Loucy (cell line): ENCODE results near the gene GPC3.

Source experiments
- H2AFZ ChIP-seq: fragments of 200-600 bp; sonication (generic); 2 replicates; pipeline ENCODE4 v1.6.0; 2016; ENCODE audit warnings: antibody characterized with exemption, mild to moderate bottlenecking, low read length, moderate library complexity
- H3F3A ChIP-seq: fragments of 200-600 bp; 2 replicates; pipeline ENCODE4 v1.6.0; 2016; ENCODE audit warnings: antibody characterized with exemption, low read depth, mild to moderate bottlenecking
- H3K27me3 ChIP-seq: fragments of 200-600 bp; sonication (generic); 2 replicates; pipeline ENCODE4 v1.6.1; 2014; ENCODE audit warnings: low read length, mild to moderate bottlenecking; ENCODE audit not compliant: insufficient read depth, poor library complexity, severe bottlenecking
- H3K36me3 ChIP-seq: fragments of 200-600 bp; sonication (generic); 2 replicates; pipeline ENCODE4 v1.6.1; 2016; ENCODE audit warnings: low read length; ENCODE audit not compliant: insufficient read depth
- H3K4me1 ChIP-seq: fragments of 200-600 bp; sonication (generic); 2 replicates; pipeline ENCODE4 v1.5.1; 2014; ENCODE audit warnings: low read length, mild to moderate bottlenecking; ENCODE audit not compliant: insufficient read depth, poor library complexity, severe bottlenecking
- H3K4me2 ChIP-seq: fragments of 200-600 bp; sonication (generic); 2 replicates; pipeline ENCODE4 v1.6.0; 2014; ENCODE audit warnings: antibody characterized with exemption, low read length, low read depth, mild to moderate bottlenecking; ENCODE audit not compliant: poor library complexity, severe bottlenecking
- H3K4me3 ChIP-seq: fragments of 200-600 bp; sonication (generic); 2 replicates; pipeline ENCODE4 v1.5.1; 2014; ENCODE audit warnings: low read length, mild to moderate bottlenecking, mixed read lengths; ENCODE audit not compliant: poor library complexity, severe bottlenecking
- H3K79me2 ChIP-seq: fragments of 200-600 bp; sonication (generic); 2 replicates; pipeline ENCODE4 v1.6.1; 2014; ENCODE audit warnings: low read length; ENCODE audit not compliant: insufficient read depth
- H3K9ac ChIP-seq: fragments of 200-600 bp; sonication (generic); 2 replicates; pipeline ENCODE4 v1.6.0; 2014; ENCODE audit warnings: mild to moderate bottlenecking, low read depth, low read length, moderate library complexity; ENCODE audit not compliant: poor library complexity, severe bottlenecking
- H3K9me2 ChIP-seq: fragments of 200-600 bp; sonication (generic); replicated peaks from 2 replicates; pipeline ENCODE4 v1.6.1; 2016; ENCODE audit warnings: low read depth, low read length, mixed read lengths
- H3K9me3 ChIP-seq: fragments of 200-600 bp; sonication (generic); 2 replicates; pipeline ENCODE4 v1.6.1; 2014; ENCODE audit warnings: mild to moderate bottlenecking, antibody characterized with exemption, low read length, low read depth; ENCODE audit not compliant: insufficient read depth
- H4K20me1 ChIP-seq: fragments of 200-600 bp; sonication (generic); 2 replicates; pipeline ENCODE4 v1.6.0; 2014; ENCODE audit warnings: antibody characterized with exemption, low read length, mild to moderate bottlenecking; ENCODE audit not compliant: insufficient read depth, poor library complexity, severe bottlenecking
- EZH2phosphoT487 ChIP-seq: fragments of 200-600 bp; IDR thresholded peaks from 2 replicates; pipeline ENCODE4 v1.6.1; 2018; ENCODE audit warnings: antibody characterized with exemption, mild to moderate bottlenecking, moderate library complexity, borderline replicate concordance
- TF ChIP-seq, protein P1 (sequence below): fragments of 200-600 bp; sonication (generic); conservative IDR thresholded peaks from 2 replicates; pipeline ENCODE4 v1.5.1; 2014; ENCODE audit warnings: mild to moderate bottlenecking, antibody characterized with exemption, low read length

Gene GPC3

GRCh38 chrX:133543654-133544053, 441.7 kb downstream of the GPC3 start:
- Histone ChIP-seq H3K79me2 (no peaks in the 10 kb centered on the region), H3K9ac (no peak overlapping the region), H3K4me1 (no peaks in the 10 kb centered on the region), H3K36me3 (no peaks in the 10 kb centered on the region), H4K20me1 (no peaks in the 10 kb centered on the region), H3K9me3 (no peaks in the 10 kb centered on the region), H3K9me2 (no peaks in the 10 kb centered on the region), H3K4me2 (no peak overlapping the region), H2AFZ (no peak overlapping the region), H3K4me3 (no peak overlapping the region), H3F3A (no peaks in the 10 kb centered on the region), H3K27me3 (no peaks in the 10 kb centered on the region)
- TF ChIP-seq, protein P1, sequence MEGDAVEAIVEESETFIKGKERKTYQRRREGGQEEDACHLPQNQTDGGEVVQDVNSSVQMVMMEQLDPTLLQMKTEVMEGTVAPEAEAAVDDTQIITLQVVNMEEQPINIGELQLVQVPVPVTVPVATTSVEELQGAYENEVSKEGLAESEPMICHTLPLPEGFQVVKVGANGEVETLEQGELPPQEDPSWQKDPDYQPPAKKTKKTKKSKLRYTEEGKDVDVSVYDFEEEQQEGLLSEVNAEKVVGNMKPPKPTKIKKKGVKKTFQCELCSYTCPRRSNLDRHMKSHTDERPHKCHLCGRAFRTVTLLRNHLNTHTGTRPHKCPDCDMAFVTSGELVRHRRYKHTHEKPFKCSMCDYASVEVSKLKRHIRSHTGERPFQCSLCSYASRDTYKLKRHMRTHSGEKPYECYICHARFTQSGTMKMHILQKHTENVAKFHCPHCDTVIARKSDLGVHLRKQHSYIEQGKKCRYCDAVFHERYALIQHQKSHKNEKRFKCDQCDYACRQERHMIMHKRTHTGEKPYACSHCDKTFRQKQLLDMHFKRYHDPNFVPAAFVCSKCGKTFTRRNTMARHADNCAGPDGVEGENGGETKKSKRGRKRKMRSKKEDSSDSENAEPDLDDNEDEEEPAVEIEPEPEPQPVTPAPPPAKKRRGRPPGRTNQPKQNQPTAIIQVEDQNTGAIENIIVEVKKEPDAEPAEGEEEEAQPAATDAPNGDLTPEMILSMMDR = no peak
- no peak for TF ChIP-seq EZH2phosphoT487

DNA sequence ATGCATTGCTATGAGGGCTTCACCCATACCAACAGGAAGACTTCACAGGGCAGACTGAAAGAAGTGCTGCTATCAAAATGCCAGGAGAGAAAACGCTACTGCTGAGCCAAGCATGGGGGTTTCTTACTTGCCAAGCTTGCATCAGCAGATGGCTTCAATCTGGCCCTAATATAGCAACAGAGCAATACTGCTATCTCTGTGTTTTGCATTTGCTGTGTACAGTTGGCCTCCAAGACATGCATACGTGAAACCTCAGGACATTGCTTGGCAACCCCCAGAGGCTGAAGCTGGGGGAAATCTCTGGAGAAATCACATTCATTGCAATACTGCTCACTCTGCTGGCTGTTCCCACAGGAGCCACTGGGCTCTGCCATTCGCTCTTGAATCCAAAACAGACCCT, 442.9 kb downstream of the GPC3 start:
- H3F3A ChIP-seq = no peaks in the 10 kb centered on the region
- H3K4me3 ChIP-seq = no peak overlapping the region
- no peak overlapping the region for H3K4me2 ChIP-seq
- H3K9me2 ChIP-seq = no peaks in the 10 kb centered on the region
- no peak overlapping the region for H3K9ac ChIP-seq
- H3K27me3 ChIP-seq = no peaks in the 10 kb centered on the region
- no peaks in the 10 kb centered on the region for H3K9me3 ChIP-seq
- H3K36me3 ChIP-seq = no peaks in the 10 kb centered on the region
- H4K20me1 ChIP-seq = no peaks in the 10 kb centered on the region
- no peaks in the 10 kb centered on the region for H3K79me2 ChIP-seq
- H3K4me1 ChIP-seq = no peaks in the 10 kb centered on the region
- no peak overlapping the region for H2AFZ ChIP-seq
- TF ChIP-seq, protein P1 = no peak
- no peak for TF ChIP-seq EZH2phosphoT487

GRCh38 chrX:133541021-133541420, 444.4 kb downstream of the GPC3 start:
- H3K4me1 ChIP-seq = no peaks in the 10 kb centered on the region
- H3K9me3 ChIP-seq = no peaks in the 10 kb centered on the region
- H3K4me3 ChIP-seq = no peak overlapping the region
- H3K27me3 ChIP-seq = no peaks in the 10 kb centered on the region
- H3F3A ChIP-seq = no peaks in the 10 kb centered on the region
- no peaks in the 10 kb centered on the region for H4K20me1 ChIP-seq
- H3K9me2 ChIP-seq = no peaks in the 10 kb centered on the region
- H3K36me3 ChIP-seq = no peaks in the 10 kb centered on the region
- H3K4me2 ChIP-seq = no peak overlapping the region
- H2AFZ ChIP-seq = no peak overlapping the region
- no peak for TF ChIP-seq EZH2phosphoT487
- TF ChIP-seq, protein P1 = no peak
- H3K79me2 ChIP-seq = no peaks in the 10 kb centered on the region
- no peak overlapping the region for H3K9ac ChIP-seq
